ENCODE measurements around the gene CHD6. TPM values are rescaled to one million over a fixed set of nuclear protein-coding genes. Genes with fewer than 3 reads are reported as not detected.

The CHD6 gene
- total RNA-seq, 6 donors from 2014 or later: 25.4 to 62.9 (median 35.3) TPM

DNA sequence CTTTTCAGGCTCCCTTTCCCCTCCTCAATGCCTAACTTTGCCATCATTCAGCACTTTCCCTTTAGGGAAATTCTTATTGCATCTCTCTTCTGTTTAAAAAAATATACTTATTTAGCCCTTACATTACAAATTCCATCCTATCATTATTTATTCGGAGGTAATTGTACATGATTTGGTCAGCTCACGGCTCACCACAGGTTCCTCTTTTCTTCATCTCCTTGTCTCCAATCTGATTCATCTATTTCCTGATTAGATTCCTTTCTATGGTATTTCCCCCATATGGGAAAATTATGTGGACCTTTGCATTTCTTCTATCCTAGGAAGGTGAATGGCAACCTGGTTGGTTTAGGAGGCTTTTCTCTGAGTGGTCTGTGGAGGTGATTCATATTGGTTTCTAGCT lies 238.6 kb downstream of the CHD6 start:
- no peak overlapping the region for H3K27ac ChIP-seq
- no peaks in the 10 kb centered on the region for H3K9me3 ChIP-seq
- H3K36me3 ChIP-seq: no peaks in the 10 kb centered on the region
- no peaks in the 10 kb centered on the region for H3K4me1 ChIP-seq
- DNase-seq (no peak), ATAC-seq (ENCODE audit: low FRiP score in 2 of 2) (no peak)
- 59% methylated on average over 2 of the region's 2 CpGs for WGBS, 2 donors
- no peak overlapping the region for H3K4me3 ChIP-seq
- H3K27me3 ChIP-seq: no peaks in the 10 kb centered on the region
- TF ChIP-seq EP300 (IDR thresholded peaks at IDR 0.05) (no peak), POLR2AphosphoS5 (IDR thresholded peaks at IDR 0.05) (no peak)

GRCh38 chr20:41377275-41377674 lies 240.9 kb downstream of the CHD6 start:
- no peak overlapping the region for H3K27ac ChIP-seq
- no peaks in the 10 kb centered on the region for H3K4me1 ChIP-seq
- 48 to 50% methylated on average over 6 of the region's 6 CpGs for WGBS, 2 donors
- H3K4me3 ChIP-seq: no peak overlapping the region
- H3K27me3 ChIP-seq: no peaks in the 10 kb centered on the region
- no peak for TF ChIP-seq POLR2A (IDR thresholded peaks at IDR 0.05)
- no peak for TF ChIP-seq EP300 (IDR thresholded peaks at IDR 0.05)
- no peak for TF ChIP-seq POLR2AphosphoS5 (IDR thresholded peaks at IDR 0.05)
- TF ChIP-seq CTCF (IDR thresholded peaks at IDR 0.05): no peak
- DNase-seq (no peak), ATAC-seq (ENCODE audit: low FRiP score in 2 of 2) (no peak)
- no peaks in the 10 kb centered on the region for H3K36me3 ChIP-seq
- no peaks in the 10 kb centered on the region for H3K9me3 ChIP-seq

- Histone ChIP-seq H3K4me1 (no peaks in the 10 kb centered on the region), H3K36me3 (no peaks in the 10 kb centered on the region), H3K4me3 (no peak overlapping the region), H3K27me3 (no peaks in the 10 kb centered on the region), H3K27ac (no peak overlapping the region), H3K9me3 (peaks cover 0 to 7% (median 4%) of the 10 kb centered on the region in 4 donors)
- ATAC-seq (ENCODE audit: low FRiP score in 2 of 2): no peak
- 83 to 86% methylated on average over 5 of the region's 5 CpGs for WGBS, 2 donors
- no peak for TF ChIP-seq POLR2A (IDR thresholded peaks at IDR 0.05)
- no peak for TF ChIP-seq POLR2AphosphoS5 (IDR thresholded peaks at IDR 0.05)
- no peak for TF ChIP-seq CTCF (IDR thresholded peaks at IDR 0.05)
- TF ChIP-seq EP300 (IDR thresholded peaks at IDR 0.05): no peak
- no peak for DNase-seq
Observed at GRCh38 chr20:41376349-41376748, 241.8 kb downstream of the CHD6 start.

GRCh38 chr20:41375846-41376245 lies 242.3 kb downstream of the CHD6 start:
- H3K4me1 ChIP-seq: no peaks in the 10 kb centered on the region
- TF ChIP-seq POLR2A (IDR thresholded peaks at IDR 0.05) (no peak), EP300 (IDR thresholded peaks at IDR 0.05) (no peak), CTCF (IDR thresholded peaks at IDR 0.05) (no peak), POLR2AphosphoS5 (IDR thresholded peaks at IDR 0.05) (no peak)
- DNase-seq (no peak), ATAC-seq (ENCODE audit: low FRiP score in 2 of 2) (no peak)
- no peak overlapping the region for H3K4me3 ChIP-seq
- no peaks in the 10 kb centered on the region for H3K36me3 ChIP-seq
- H3K27ac ChIP-seq: no peak overlapping the region
- H3K27me3 ChIP-seq: no peaks in the 10 kb centered on the region
- 73% methylated on average over 8 to 9 of the region's 9 CpGs for WGBS, 2 donors
- peaks cover 4 to 11% (median 9%) of the 10 kb centered on the region in 4 donors for H3K9me3 ChIP-seq

- Histone ChIP-seq H3K4me3 (no peak overlapping the region), H3K4me1 (no peaks in the 10 kb centered on the region), H3K36me3 (no peaks in the 10 kb centered on the region), H3K9me3 (peaks cover 4 to 11% (median 9%) of the 10 kb centered on the region in 4 donors), H3K27me3 (no peaks in the 10 kb centered on the region), H3K27ac (no peak overlapping the region)
- ATAC-seq (ENCODE audit: low FRiP score in 2 of 2) (peak in 1 of 2 donors; percentile 7), DNase-seq (no peak)
- no peak for TF ChIP-seq EP300 (IDR thresholded peaks at IDR 0.05)
- TF ChIP-seq CTCF (IDR thresholded peaks at IDR 0.05): no peak
- TF ChIP-seq POLR2AphosphoS5 (IDR thresholded peaks at IDR 0.05): no peak
- TF ChIP-seq POLR2A (IDR thresholded peaks at IDR 0.05): no peak
- WGBS, 2 donors: 85 to 87% methylated on average over 7 to 9 of the region's 9 CpGs
Observed at GRCh38 chr20:41373931-41374920, 244.0 kb downstream of the CHD6 start.

Data from upper lobe of left lung (tissue), 6 donors.